Activated CD4-positive, alpha-beta T cell treated with anti-CD3 and anti-CD28 coated beads, Interleukin-10, Interleukin-2, amounts not matched to agents 100 ng/mL and 50 ng/mL, durations not matched to agents 16 hours and 8 hours (primary cell): ENCODE measurements around the gene SALL1.

Source experiments
- DNase-seq: peaks from one replicate; pipeline ENCODE4 v3.0.0-alpha.2; 2020

SALL1 gene

DNA sequence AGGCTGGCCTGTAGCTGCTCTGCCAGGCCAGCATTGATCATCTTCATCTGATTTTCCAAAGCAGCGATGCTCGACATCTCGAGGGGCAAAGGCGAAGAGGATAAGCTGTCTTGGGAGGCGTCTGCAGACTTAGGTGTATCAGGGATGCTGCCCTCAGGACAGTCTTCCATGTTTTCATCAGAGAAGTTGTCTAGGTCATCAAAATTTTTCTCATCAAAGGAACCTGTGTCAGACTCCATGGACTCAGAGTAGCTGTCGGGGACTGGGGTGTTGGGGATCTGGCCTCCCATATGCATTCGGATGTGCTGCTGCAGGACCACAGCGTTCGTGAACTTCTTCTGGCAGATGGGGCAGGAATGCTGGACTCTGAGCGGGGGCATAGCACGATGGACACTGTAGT, 11.5 kb downstream of the SALL1 start:
- DNase-seq = no peak

DNA sequence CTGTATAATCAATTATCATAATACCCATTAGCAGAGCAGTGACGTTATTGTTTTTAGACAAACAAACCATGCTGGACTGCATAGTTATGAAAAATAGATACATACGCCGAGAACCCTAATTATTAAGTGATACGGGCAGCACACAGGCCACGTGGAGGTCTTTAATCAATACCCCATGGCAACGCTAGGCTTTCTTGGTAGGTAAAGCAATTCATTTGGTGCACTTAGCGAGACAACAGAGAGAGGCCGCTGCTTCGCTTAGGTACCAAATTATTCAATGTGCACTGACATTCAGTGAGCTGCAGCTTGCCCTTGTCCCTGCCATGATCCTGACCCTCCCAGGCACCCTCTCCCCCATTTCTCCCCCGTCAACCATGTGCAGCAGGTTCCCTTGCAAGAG, 12.9 kb downstream of the SALL1 start:
- DNase-seq = no peak

DNA sequence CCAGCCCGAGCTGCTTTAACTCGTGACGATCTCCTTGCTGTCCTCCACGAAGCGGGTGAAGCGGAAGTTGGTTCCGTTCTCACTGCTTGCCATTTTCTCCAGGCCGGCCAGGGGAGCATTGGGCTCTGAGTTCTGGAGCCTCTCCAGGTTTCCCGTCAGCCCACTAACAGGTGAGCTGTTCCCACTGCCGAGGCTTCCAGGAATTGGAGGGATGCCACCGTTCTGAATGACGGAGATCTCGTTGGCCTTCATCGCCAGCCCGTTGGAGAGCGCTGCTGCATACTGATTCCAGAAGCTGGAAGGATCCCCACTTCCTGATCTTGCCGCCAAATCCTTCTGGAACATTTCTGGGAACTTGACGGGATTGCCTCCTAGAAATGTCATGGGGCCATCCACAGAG, 14.0 kb downstream of the SALL1 start:
- DNase-seq = no peak

DNA sequence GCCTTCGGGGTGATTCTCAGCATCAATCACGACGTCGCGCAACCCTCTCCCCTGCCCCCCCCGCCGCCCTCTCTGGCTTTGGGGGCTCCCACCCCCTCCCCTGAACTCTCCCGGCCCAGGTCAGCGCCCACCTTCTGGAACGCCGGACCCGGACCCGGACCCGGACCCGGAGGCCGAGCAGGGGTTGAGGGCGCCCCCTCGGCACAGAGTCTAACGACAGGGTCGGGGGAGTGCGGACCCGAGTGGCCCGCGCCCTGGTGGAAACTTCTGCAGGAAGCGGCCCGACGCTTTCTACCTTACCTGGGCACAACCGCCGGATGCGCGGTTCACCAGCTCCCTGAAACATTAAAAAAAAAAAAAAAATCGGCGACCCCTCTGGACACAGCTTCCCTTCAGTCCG, 16.2 kb downstream of the SALL1 start:
- no peak for DNase-seq

DNA sequence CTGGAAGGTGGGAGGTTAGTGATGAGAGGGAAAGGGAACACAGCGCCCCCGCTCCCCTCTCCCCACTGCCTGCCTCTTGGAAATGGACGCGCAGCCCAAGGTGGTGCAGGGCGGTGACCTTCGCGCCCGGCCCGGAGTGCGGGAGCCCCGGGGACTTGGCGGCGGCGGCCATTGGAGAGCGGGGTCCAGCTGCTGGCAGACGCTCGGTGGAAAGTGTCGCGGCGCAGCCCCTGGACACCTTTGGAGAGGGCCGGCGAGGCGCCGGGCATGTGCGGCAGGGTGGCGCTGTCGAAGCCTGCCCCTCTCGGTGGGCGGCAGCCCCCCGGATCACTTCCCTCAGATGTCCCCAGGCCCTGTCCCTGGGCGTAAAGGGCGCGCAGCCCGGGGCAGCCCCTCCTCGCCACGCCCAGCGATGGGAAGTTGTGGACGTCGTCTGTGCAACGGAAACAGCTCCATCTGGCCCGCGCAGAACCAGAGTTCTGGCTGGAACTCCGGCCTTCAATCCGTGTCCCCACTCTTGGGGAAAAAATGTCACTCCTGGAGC, 16.7 kb downstream of the SALL1 start:
- no peak for DNase-seq

DNA sequence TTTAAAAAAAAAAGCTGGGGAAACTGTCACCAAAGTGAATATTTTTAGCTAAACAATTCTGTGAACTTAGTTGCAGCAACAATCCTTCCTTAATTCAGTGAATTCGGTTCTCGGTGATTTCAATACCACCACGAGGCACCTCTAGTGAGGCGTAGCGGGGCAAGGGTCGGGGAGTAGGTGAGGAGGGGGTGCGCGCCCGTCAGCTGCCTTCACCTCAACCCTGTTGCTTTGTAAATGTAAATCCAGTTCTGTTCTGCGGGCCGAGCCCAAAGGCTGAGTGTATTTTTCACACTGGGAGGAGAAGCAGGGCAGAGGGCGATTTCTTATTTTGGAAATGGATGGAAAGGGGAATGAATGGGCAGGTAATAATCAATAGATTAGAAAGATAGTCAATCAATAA, 17.4 kb downstream of the SALL1 start:
- DNase-seq = no peak

DNA sequence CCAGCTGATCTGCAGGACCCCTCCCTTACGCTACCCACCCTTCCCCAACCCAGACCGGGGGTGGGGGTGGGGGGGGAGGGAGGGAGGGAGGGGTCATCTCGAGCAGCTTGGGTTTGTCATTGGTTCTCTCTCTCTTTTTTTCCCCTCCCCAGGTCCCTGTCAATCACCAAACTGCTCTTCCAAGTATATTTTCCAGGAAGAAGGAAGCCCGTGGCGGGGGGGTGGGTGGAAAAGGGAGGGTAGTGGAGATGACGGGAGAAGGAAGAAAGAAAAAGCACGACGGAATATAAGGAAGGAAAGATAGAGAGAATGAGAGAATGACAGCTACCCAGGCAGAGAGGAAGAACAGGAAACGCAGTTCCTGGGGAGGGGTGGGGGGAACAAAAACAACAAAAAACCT, 17.9 kb downstream of the SALL1 start:
- no peak for DNase-seq

DNA sequence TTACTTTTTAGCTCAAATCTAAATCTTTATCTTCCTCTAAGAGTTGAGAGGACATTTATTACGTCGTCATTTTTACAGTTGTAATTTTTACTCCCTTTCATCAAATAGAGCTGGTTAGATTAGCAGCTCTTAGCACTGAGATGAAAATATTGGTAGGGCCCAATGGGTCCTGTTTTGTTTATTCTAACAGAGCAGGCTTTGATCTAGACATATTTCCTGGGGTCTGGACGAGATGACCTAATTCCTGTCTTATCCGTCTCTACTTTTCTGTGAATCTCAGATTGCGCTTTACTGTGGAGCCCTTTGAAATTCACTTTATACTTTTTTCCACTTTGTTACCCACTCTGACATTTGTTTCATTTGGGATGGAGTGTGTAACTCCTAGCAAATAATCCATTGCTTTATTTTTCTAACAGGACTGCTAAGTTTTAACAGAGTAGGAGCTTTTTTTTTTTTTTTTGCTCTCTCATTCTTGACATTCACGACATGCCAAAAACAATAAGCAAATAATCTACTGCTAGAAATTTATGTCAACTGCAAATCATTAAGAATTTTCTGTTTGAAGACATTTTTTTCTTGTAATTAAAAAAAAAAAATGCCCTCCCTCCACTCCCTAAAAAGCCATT, 18.5 kb downstream of the SALL1 start:
- DNase-seq = no peak

DNA sequence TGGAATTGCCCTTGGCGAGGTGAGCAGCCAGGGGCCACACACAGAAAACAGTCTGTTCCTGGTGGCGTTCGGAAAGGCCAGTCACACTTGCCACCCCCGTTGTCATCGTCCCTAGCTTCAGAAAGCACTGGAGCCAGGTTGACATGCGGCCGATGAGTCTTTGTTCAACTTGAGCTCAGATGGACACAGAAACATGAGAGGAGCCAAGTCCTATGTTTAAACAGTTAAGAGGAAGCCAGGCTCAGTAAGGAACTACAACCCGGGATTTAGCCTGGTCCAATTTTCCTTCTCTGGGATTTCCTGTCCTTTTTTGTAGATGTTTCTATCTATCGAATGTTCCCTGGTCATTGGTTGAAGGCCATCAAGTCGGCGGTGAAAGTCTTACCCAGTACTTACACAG, 19.5 kb downstream of the SALL1 start:
- DNase-seq = no peak

DNA sequence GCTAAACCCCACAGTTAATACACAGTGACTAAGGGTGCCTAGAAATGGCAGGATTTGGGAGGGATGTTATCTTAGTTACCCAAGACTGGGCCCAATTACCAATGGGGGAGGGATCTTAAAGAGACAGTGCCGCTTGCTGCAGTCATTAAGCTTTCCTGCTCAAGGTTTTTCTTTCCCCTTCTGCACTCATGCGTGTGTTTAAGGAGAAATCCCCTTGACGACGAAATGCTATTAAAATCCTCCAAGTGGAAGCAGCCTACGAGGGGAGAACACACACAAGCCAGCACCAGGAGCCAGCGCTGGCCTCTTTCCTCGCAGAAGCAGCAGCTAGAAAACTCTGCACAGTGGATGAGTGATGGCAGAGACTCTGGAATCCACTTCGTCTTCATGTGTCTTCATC, 22.0 kb downstream of the SALL1 start:
- no peak for DNase-seq

DNA sequence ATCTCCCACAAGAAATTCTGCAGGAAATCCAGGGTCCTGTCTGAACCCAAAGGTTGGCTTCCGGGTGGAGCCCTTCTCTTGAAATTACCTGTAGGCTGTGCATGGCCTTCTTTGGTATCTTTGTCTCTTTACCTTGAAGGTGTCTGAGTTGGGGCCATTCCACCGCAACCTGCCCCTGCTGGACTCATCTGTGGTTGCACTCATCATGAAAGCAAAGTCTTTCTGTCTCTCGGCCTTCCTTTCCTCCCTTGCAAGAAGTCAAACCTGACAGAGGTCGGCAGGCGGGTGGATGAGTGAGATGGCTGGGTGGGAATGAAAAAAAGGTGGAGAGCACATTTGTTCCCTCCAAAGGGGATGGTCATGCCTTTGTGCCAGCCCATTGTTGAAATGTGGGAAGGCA, 25.1 kb downstream of the SALL1 start:
- no peak for DNase-seq

DNA sequence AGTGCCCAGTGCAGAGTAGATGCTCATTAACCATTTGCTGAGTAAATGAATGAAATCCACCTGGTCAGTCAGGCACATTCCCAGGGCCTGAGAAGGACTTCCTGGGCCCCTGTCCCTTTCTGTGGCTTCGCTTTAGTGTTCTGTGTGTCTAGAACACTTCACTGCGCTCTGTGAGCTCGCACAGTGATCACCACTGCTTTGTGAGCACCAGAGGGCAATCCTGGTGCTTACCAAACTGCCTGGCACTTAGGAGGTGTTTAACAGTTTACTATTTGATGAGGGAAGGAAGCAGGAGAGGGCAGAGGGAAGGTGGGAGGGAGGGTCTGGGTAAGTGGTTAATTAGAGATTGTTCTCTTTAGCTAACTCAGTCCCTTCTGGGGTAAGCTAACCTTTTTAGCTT, 26.2 kb downstream of the SALL1 start:
- no peak for DNase-seq

DNA sequence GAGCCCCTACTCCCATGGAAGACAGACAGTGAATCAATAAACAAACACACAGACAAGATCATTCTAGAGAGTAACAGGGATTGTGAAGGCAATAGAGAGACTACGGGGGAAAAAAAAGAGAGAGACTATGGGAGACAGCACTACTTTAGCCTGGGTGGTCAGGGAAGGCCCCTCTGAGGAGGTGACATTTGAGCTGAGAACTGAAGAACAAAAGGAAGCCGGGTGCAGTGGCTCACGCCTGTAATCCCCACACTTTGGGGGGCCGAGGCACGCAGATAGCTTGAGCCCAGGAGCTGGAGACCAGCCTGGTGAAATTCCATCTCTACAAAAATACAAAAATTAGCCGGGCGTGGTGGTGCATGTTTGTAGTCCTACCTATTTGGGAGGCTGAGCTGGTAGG, 29.2 kb downstream of the SALL1 start:
- no peak for DNase-seq

DNA sequence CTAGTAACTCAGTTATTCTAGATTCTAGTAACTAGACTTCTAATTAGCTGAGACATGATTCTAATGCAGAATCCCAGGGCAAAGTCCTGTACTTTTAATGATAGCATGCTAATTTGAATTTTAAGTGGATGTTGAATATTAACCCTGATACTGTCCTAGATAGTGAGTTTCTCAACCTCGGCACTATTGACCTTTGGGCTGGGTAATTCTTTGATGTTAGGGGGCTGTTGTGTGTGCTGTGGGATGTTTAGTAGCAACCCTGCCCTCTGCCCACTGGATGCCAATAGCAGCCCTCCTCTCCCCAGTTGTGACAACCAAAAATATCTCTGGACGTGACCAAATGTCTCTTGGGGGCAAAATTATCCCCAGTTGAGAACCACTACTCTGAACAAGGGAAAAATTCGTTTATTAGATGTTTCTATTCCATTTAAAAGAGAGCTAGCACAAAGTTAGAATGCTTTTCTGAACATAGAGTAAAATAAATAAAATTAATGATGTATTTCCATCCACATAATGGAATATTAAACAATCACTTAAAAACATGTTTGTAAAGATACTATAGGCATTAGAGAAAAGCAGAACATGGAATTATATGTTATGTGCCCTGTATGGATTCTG, 30.2 kb downstream of the SALL1 start:
- no peak for DNase-seq

DNA sequence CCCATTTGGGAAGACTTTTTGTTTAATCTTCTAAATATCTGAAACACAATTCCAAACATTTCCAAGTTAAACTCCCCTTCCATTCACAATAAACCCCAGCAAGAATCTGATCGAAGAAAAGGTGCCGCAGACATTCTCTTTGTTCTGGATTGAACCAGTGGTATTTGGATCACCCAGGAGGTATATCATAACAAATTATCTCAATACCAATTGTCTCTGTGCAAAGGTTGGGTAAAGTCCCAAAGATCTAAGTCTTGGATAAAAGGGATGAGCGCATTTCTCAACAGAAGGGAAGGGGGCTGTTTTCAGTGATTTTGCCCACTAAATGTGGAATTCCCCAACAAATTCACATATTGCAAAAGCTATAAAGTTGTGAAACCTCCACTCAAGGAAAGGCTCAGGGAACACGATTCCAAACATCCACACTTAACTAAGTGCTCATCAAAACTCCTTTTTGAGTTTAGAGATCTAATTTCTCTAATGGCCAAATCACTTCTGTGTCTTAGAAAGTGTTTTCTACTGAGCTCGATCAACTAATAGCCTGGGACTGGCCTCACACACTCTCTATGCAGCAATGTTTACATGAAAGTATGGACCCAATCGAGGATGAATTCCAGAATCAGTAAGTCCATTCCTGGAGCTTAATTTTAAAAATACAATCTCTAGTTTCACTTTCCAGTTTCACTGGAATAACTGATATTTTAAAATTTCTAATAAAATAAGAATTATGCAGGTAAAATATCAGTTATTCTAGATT, 30.9 kb downstream of the SALL1 start:
- no peak for DNase-seq

DNA sequence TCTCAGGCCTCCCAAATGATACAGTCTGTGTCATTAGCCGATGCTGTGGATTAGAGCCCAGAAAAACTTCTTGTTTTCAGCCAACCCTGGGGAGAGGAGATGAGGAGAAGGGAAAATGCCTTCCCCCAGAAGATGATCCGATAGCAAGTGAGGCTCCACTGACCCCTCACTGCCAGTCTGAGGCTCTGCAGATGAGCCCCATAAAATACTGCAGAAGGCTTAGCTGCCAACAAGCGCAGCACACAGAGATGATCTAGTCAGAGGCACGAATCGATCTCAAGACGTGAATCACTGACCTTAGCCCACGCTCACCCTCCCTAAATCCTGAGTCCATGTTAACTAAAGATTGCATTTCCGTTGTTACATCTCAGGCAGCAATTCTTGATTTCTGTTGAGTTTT, 31.5 kb downstream of the SALL1 start:
- no peak for DNase-seq

DNA sequence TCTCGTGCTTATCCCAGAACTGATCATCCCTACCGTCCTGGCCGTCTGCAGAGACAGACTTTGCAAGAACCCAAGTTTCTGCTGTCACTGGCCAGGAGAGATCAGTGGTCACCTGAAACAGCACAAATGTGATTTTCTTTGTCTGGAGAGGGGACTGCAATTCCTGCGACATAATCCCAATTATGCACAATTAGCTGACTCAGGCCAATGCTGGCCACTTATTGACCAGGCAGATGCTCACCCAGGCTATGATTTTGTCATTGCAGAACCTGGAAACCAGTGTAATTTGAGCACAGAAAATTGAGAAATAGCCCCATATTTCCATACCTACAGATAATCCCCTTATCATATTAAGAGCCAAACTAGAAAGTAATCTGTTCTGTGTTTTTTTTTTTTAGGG, 34.7 kb downstream of the SALL1 start:
- DNase-seq = no peak

DNA sequence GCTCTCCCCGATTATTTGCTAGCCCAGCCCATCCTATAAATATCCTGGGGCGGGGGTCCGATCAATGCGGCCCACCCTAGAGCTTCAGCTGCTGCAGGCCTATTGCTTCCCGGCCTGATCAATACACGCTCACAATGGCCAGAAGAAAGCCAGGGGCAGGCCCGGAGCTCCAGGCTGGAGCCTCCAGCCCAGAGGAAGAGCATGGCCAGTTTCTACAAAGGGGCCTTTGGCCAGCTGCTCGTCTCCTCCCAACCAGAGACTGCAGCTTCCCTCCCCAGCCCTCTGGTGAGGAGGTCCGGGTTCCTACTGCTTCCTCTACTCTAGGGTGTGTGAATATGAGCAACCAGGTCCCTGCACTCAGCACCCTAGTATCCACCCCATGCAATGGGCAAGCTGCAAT, 36.7 kb downstream of the SALL1 start:
- no peak for DNase-seq

DNA sequence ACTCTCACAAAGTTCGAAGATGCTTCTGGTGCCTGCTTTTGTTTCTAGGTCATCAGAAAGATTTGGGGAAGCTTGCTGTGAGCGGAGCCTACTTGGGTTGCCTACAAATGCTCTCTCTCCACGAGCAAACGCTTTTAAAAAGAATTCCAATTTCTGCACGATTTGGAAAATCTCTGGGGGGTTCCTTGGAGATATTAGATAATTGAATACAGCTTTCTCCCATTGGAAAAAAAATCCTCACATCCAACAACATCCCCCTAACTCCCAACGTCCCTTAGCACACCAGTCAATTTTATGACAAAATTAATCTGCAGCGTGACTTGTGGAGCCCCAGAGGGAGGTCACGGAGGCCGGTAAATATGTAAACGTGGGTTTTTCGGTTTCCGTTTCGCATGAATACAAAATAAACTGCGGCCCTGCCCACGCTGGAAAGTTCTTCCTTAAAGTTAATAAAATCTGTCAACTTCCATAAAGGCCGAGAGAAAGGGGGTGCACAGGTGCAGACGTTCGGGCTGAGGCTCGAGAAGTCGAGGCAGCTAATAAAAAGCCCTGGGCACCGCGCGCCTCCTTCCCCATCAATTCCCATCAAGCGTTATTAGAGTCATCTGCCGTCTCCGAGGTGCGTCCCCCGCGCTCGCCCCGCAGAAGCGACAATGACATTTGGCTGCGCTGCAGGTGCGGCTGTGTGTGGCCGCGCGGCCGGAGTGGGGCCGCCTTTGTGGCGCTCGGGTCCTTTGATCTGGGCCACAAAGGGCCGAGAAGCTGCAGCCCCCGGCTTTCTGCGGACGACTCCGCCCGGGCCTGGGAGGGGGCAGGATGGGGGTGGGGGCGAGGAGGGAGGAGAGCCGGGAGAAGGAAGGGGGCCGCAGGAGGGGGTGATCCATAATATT, 37.6 kb downstream of the SALL1 start:
- no peak for DNase-seq

DNA sequence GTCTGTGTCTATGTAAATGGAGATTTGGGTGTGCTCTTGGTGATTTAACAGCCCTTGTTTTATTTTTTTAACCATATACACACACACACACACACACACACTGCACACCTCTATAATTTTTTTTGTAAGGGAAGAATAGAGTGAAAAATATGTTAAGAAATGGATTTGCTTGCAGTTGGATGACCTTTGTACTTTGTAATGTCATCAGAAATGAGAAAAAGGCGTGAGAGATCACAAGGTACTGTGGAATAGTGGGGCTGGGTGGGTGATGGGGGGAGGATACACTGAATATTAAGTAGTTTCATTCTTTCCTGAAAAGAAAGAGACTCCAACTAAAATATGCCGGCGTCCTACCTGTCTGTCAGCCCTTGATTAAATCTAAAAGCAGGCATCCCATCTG, 38.7 kb downstream of the SALL1 start:
- no peak for DNase-seq

DNA sequence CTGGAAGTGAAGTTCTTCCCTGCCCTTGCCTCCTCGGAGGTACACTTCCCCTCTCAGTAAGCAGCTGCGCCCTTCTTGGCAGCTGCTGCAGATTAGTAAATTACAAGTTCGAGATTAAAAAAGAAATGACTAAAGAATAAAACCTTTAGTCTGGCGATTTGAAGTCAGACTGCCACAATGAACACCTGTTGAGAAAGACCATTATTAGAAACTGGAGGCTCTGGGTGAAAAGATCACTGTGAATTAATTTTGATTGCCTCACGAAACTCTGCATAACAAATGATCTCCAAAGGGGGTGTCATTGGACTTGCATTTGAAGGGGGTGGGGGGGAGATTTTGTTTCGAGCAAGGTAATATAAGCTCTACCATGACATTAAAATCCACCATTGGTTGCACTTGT, 39.3 kb downstream of the SALL1 start:
- DNase-seq = no peak

DNA sequence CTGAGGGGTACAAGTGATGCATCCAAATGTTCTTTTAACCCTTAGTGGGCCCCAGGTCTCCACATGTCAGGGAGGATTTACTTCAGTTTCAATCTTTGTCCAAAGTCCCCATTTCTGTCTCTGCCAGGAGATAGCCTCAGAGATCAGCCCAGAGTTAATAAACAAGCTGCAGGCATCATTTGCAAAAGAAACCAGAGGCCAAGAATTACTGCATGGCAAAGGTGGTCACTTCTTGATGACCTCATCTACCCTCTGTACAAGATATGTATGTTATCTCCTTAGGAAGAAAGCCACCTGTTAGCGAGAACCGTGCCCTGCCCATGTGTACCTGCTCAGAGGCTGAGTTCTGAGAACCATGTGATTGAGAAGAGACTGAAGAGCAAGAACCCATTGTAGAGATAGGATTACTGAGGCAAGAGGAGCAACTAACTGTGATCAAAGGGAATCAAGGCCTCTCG, 40.3 kb downstream of the SALL1 start:
- no peak for DNase-seq

DNA sequence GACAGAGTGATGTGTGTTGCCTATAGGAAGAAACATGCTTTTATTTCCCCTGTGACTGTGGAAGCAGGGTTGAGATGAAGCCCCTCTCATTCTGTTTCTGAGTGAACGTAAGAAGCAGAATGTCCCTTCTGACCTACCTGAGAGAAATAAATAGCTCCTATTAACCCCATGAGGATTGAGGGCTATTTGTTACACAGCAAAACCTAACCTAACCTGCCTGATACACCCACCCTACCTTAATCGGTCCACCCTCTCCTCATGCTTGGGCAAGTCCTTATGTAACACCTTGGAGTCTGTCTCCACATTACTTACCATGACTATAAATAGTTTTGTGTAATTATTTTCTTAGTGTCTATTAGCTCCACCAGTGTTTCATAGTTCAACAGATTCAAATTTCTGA, 41.9 kb downstream of the SALL1 start:
- no peak for DNase-seq
